HG03439 (cell line): ENCODE data around the gene TMED7.

ENCODE experiments used
- ATAC-seq: cut with Tn5 transposase; IDR thresholded peaks from one replicate; pipeline ENCODE4 v1.9.1; 2021; ENCODE audit warnings: mild to moderate bottlenecking, moderate library complexity; ENCODE audit not compliant: unreplicated experiment

The TMED7 gene

GRCh38 chr5:115584501-115584900, 41.3 kb downstream of the TMED7 start:
- no peak for ATAC-seq

GRCh38 chr5:115583474-115583873, 42.4 kb downstream of the TMED7 start:
- ATAC-seq: no peak

DNA sequence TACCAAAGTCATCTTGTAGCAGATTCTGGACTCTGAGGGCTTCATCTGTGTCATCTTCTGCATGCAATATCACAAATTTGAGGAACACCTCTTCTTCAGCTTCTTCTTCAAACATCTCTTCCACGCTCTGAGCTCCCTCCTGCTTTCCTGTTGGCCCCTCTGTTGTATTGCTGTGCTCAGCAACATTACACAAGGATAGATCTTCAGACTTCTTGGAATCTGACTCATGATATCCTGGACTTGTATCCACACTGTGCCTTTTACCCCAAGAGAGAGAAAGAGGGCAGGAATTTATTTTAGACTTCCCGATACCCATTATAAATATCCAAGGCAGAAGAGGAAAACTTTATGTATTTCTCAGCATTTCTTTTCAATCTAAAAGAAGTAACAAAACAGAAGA, 44.9 kb downstream of the TMED7 start:
- ATAC-seq: no peak

- ATAC-seq: peak; percentile 55
Observed at GRCh38 chr5:115579747-115580173, 46.1 kb downstream of the TMED7 start.

DNA sequence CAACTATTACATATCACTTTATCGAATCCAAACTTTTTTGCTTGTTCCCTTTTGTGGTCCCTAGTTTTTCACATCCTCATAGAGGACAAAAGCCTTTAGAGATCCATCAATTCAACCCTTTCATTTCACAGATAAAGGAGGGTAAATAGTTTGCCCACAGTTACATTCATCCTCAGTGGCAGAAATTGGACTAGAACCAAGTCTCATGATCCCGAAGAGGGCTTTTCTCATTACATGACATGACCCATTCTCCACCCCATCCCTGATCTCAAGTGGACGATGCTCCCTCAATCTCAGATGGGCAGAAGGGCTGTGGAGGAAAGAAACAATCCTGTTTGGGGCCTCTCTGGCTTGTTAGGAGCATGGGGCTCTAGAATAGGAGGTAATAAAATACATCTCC, 46.6 kb downstream of the TMED7 start:
- ATAC-seq: no peak

DNA sequence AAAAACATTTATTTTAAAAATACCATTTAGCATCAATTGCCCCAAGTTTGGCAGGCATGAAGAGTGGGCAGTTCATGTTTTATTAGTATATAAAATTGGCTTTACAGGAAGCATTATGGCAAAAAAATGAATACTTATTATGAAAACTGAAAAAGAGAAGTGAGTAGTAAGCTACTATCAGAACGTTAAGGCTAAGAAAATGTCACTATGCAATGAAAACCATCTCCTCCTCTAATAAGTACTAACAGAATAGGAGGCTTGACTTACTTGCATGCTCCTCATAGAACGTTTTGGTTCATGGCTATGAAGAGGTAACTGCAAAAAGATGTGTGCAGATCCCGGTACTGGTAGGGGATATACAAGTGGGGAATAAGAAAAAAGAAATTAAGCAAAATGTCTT, 47.2 kb downstream of the TMED7 start:
- peak; percentile 47 for ATAC-seq

- no peak for ATAC-seq
Observed at GRCh38 chr5:115577741-115578140, 48.1 kb downstream of the TMED7 start.

DNA sequence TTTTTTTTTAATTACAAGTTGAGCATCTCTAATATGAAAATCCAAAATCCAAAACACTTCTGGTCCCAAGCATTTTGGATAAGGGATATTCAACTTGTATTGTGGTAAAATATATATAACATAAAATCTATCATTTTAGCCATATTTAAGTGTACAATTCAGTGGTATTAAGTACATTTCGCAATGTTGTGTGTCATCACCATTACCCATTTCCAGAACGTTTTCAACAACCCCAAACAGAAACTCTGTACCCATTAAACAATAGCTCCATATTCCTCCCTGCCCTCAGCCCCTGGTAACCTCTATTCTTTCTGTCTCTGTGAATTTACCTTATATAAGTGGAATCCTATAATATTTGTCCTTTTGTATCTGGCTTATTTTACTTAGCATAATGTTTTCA, 48.5 kb downstream of the TMED7 start:
- no peak for ATAC-seq

DNA sequence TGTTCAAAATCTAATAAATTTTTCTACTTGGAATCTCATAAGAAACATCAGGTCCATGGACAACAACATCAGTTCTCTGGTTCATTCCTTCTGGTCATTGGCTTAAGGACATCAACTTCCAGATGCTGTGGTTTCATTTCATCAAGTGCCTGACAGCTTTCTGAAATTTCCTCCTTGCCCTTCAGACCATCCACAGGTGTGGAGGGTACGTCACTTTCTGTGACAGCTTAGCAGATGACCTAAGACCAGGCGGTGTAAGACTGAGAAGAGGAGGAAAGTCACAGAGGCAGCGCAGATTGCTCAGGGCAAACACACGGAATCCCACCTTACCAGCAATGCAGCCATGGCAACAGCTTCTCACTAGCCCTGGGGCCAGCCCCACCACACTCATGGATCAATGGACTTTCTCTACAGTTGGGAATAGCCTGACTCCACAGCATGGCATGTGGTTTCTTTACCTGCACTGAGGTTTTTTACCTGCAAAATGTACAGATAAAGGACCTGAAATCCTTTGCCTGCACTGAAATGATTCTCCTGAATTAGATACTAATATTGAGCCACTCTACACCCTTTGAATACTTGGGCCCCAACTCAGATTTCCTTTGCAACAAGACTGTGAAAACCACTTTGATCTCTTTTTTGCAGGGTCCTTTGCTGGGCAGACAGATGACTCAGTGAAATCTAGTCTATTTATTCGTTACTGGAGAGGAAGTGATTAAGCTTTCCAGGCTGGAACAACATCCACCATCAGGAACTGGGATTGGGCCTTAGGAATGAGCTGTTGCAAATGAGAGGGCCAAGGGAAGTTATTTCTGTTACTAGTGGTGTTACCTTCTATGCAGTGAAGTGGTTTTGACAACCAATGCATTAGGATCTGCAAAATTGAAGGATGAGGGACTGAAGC, 50.4 kb downstream of the TMED7 start:
- ATAC-seq: no peak

DNA sequence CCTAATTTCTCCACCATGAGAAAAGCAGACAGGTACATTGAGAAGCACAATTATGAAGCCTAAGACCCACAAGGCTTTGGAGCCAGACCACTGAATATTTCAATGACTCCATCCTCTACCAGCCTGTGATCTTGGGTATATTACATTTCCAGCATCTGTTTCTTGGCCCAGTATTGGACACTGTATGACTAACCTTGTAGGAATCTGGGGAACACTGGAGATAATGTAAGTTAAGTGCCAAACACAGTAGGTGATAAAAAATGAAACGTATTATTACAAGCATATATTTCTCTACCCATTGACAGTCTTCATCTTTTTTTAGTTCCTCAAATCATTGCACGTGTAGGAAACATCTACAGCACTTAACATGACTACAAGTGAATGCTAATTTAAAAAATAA, 52.7 kb downstream of the TMED7 start:
- no peak for ATAC-seq

- ATAC-seq: no peak
Observed at GRCh38 chr5:115571441-115571878, 54.4 kb downstream of the TMED7 start.

GRCh38 chr5:115568668-115569067, 57.2 kb downstream of the TMED7 start:
- no peak for ATAC-seq

DNA sequence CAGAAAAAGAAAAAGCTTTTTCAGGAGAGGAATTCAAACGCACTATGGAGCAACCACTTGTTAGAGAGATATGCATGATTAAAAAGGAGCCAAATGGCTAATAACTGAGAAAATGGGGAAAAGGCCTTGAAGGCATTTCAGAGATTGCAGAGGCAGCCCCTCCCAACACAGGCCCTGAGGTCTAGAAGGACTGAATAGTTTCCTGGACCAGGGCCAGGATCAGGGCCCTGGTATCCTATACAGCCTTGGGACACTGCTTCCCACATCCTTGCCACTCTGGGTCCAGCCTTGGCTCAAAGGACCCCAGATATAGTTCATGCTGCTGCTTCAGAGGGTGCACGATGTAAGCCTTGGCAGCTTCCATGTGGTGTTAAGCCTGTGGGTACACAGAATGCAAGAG, 60.6 kb downstream of the TMED7 start:
- ATAC-seq: no peak
